Hepatocyte (in vitro differentiated cells): ENCODE results near the gene ADGB. TPM values are rescaled to one million over a fixed set of nuclear protein-coding genes. Genes with fewer than 3 reads are reported as not detected.

Experiments
- DNase-seq: peaks from one replicate; pipeline ENCODE4 v3.0.0-alpha.2; 2016; ENCODE audit warnings: low spot score
- H2AFZ ChIP-seq: fragments of 200-600 bp; sonication (generic); 2 replicates; pipeline ENCODE4 v1.6.0; 2016; ENCODE audit warnings: antibody characterized with exemption, mild to moderate bottlenecking
- H3K27ac ChIP-seq: fragments of 200-600 bp; sonication (generic); 2 replicates; pipeline ENCODE4 v1.5.1; 2016; ENCODE audit warnings: mild to moderate bottlenecking
- H3K27me3 ChIP-seq: fragments of 200-600 bp; sonication (generic); 2 replicates; pipeline ENCODE4 v1.6.1; 2016
- H3K36me3 ChIP-seq: fragments of 200-600 bp; sonication (generic); replicated peaks from 2 replicates; pipeline ENCODE4 v1.5.1; 2016; ENCODE audit warnings: low read depth; ENCODE audit not compliant: insufficient read depth
- H3K4me1 ChIP-seq: fragments of 200-600 bp; sonication (generic); 2 replicates; pipeline ENCODE4 v1.5.1; 2016; ENCODE audit warnings: mild to moderate bottlenecking, moderate library complexity; ENCODE audit not compliant: insufficient read depth
- H3K4me2 ChIP-seq: fragments of 200-600 bp; sonication (generic); 2 replicates; pipeline ENCODE4 v1.6.0; 2016
- H3K4me3 ChIP-seq: fragments of 200-600 bp; sonication (generic); 2 replicates; pipeline ENCODE4 v1.5.1; 2016; ENCODE audit warnings: mild to moderate bottlenecking
- H3K79me2 ChIP-seq: fragments of 200-600 bp; sonication (generic); 2 replicates; pipeline ENCODE4 v1.6.0; 2017; ENCODE audit warnings: mild to moderate bottlenecking
- H3K9me2 ChIP-seq: fragments of 200-600 bp; sonication (generic); replicated peaks from 2 replicates; pipeline ENCODE4 v1.6.0; 2017; ENCODE audit warnings: mild to moderate bottlenecking; ENCODE audit not compliant: insufficient read depth
- H3K9me3 ChIP-seq: fragments of 200-600 bp; sonication (generic); 2 replicates; pipeline ENCODE4 v1.5.1; 2016; ENCODE audit warnings: low read depth, mild to moderate bottlenecking
- H4K20me1 ChIP-seq: fragments of 200-600 bp; sonication (generic); 2 replicates; pipeline ENCODE4 v1.6.0; 2016; ENCODE audit warnings: mild to moderate bottlenecking; ENCODE audit not compliant: insufficient read depth, poor library complexity, severe bottlenecking
- EZH2 ChIP-seq: fragments of 200-600 bp; sonication (generic); IDR thresholded peaks from 2 replicates; pipeline ENCODE4 v1.6.1; 2016; ENCODE audit warnings: antibody characterized with exemption, mild to moderate bottlenecking, borderline replicate concordance
- EZH2phosphoT487 ChIP-seq: fragments of 200-600 bp; sonication (generic); IDR thresholded peaks from one replicate; pipeline ENCODE4 v1.6.1; 2018; ENCODE audit warnings: antibody characterized with exemption, mild to moderate bottlenecking, low read depth, moderate library complexity; ENCODE audit not compliant: unreplicated experiment, severe bottlenecking
- WGBS: methylation state at CpG from one replicate; pipeline ENCODE4 v1.1.6; 2016; ENCODE audit warnings: low lambda C conversion rate; ENCODE audit errors: missing lambda C conversion rate; 5-methylcytosine and 5-hydroxymethylcytosine counted together
- polyA plus RNA-seq: library from polyadenylated mRNA; unstranded; fragments of >200 nt; fragmentation: Nextera tagmentation; extraction: Ambion mirVana; gene quantifications from 2 replicates; pipeline ENCODE4 v1.2.1, GENCODE V29; 2016
- total RNA-seq: library from RNA; depleted of rRNA; stranded (reverse); fragments of >200 nt; gene quantifications from 2 replicates; pipeline ENCODE4 v1.2.3, GENCODE V29; 2014
- TF ChIP-seq, protein P1 (sequence below): fragments of 200-600 bp; sonication (generic); IDR thresholded peaks from 2 replicates; pipeline ENCODE4 v1.5.1; 2016; ENCODE audit warnings: antibody characterized with exemption, mild to moderate bottlenecking; ENCODE audit not compliant: poor library complexity

The ADGB gene
- total and polyA plus RNA-seq, 2 experiments from 2014 or later = 0.33 TPM; not detected in 1

DNA sequence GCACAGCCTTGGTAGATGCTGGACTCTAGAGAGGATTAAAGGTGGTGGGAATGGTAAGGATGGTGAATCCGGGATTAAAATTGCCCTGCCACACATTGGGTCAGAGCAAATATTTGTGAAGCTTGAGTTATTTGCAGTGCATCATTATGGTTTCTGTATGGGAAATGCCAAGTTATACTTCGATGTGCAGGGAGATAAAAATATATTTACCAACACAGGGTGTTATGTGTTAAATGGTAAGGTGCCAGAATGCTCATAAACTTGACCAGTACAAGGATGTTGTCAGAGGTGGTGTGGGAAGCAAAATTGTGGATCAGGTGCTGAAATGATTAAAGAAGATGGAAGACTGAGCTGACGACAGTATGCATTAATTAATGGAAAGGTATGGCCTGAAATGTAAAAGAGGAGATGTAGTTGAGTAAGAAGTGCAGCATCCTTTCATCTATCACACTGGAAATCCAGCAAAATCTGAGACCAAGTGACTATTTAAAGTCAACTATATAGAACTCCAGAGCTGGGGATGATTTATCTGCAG, 262.3 kb downstream of the ADGB start:
- H3K9me2 ChIP-seq = no peaks in the 10 kb centered on the region
- no peaks in the 10 kb centered on the region for H3K36me3 ChIP-seq
- H3K27ac ChIP-seq = no peak overlapping the region
- no peak overlapping the region for H3K4me3 ChIP-seq
- 90% methylated on average over 3 of the region's 3 CpGs for WGBS
- no peaks in the 10 kb centered on the region for H3K79me2 ChIP-seq
- H3K4me2 ChIP-seq = no peak overlapping the region
- TF ChIP-seq, protein P1, sequence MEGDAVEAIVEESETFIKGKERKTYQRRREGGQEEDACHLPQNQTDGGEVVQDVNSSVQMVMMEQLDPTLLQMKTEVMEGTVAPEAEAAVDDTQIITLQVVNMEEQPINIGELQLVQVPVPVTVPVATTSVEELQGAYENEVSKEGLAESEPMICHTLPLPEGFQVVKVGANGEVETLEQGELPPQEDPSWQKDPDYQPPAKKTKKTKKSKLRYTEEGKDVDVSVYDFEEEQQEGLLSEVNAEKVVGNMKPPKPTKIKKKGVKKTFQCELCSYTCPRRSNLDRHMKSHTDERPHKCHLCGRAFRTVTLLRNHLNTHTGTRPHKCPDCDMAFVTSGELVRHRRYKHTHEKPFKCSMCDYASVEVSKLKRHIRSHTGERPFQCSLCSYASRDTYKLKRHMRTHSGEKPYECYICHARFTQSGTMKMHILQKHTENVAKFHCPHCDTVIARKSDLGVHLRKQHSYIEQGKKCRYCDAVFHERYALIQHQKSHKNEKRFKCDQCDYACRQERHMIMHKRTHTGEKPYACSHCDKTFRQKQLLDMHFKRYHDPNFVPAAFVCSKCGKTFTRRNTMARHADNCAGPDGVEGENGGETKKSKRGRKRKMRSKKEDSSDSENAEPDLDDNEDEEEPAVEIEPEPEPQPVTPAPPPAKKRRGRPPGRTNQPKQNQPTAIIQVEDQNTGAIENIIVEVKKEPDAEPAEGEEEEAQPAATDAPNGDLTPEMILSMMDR = no peak
- TF ChIP-seq EZH2phosphoT487 (no peak), EZH2 (no peak)
- DNase-seq = no peak
- no peaks in the 10 kb centered on the region for H3K27me3 ChIP-seq
- no peaks in the 10 kb centered on the region for H4K20me1 ChIP-seq
- no peak overlapping the region for H2AFZ ChIP-seq
- H3K4me1 ChIP-seq = no peaks in the 10 kb centered on the region
- no peaks in the 10 kb centered on the region for H3K9me3 ChIP-seq

DNA sequence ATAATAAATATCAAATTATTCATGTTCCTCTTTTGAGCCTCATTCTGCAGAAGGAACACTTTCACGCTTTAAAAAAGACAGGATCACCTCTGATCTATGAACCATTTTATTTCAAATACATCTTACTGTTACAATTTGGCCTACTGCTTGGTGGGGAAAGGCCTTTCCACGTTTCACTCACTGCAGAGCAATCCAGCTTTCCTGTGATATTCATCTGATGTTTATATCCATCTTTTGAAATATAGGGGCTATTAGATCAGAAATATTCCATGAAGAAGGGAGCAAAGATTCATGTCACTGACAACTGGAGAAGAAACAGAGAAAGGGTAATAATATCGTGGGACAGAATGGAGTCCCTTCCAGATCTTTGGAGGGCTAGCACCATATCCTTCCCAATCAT, 262.9 kb downstream of the ADGB start:
- WGBS = 89% methylated on average over 3 of the region's 3 CpGs

DNA sequence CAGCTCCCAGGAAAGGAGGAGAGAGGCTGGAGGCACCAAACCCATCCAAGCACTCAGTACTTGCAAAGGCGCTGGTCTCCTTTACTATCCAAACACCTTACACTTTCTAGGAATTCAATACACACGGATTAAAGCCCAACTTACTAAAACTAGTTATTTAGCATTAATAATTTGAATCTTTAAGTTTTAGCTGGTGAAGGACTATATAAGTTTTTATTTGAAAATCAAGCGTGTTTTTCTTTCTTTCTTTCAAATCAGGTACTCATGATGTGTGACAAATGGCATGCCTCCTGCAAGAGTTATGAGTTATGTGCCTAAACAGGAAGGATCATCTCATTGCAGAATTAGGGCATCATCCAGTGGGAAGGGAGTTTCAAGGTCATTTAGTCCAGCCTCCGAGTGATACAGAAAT, 263.7 kb downstream of the ADGB start:
- H3K4me1 ChIP-seq = no peaks in the 10 kb centered on the region
- no peak for DNase-seq
- H3K4me2 ChIP-seq = no peak overlapping the region
- H3K4me3 ChIP-seq = no peak overlapping the region
- H3K9me3 ChIP-seq = no peaks in the 10 kb centered on the region
- H2AFZ ChIP-seq = no peak overlapping the region
- H3K9me2 ChIP-seq = no peaks in the 10 kb centered on the region
- H3K36me3 ChIP-seq = no peaks in the 10 kb centered on the region
- no peaks in the 10 kb centered on the region for H4K20me1 ChIP-seq
- no peak overlapping the region for H3K27ac ChIP-seq
- no peaks in the 10 kb centered on the region for H3K79me2 ChIP-seq
- no peak for TF ChIP-seq EZH2phosphoT487
- TF ChIP-seq, protein P1 = no peak
- WGBS = 89% methylated on average over 4 of the region's 4 CpGs
- no peaks in the 10 kb centered on the region for H3K27me3 ChIP-seq

More for the DNA sequence above, 262.9 kb downstream of the ADGB start:
- Histone ChIP-seq H2AFZ (no peak overlapping the region), H3K27ac (no peak overlapping the region), H3K9me3 (no peaks in the 10 kb centered on the region), H3K27me3 (no peaks in the 10 kb centered on the region), H3K4me1 (no peaks in the 10 kb centered on the region), H3K9me2 (no peaks in the 10 kb centered on the region), H4K20me1 (no peaks in the 10 kb centered on the region), H3K4me2 (no peak overlapping the region), H3K36me3 (no peaks in the 10 kb centered on the region), H3K4me3 (no peak overlapping the region), H3K79me2 (no peaks in the 10 kb centered on the region)
- DNase-seq = no peak
- TF ChIP-seq EZH2 (no peak), EZH2phosphoT487 (no peak)
- TF ChIP-seq, protein P1 = no peak

DNA sequence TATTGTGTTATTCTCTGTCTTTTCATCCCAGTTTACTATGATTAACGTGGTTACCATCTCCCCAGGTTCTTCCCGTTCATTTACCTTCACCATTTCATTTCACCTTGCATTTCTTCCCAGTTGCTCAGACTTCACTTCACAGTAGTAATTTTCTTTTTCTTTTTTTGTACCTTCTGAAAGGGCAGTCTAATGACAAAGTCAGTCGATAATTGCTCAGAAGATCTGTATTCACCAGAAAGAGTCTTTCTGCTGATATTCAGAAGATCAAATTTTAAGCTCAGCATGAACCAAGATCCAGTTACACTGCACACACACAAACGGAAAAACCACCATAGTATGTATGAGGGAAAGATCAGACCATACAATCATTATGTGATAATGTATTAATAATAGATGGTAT, 265.5 kb downstream of the ADGB start:
- H3K27me3 ChIP-seq = no peaks in the 10 kb centered on the region

More for the DNA sequence above, 265.5 kb downstream of the ADGB start:
- Histone ChIP-seq H2AFZ (no peak overlapping the region), H3K79me2 (no peaks in the 10 kb centered on the region), H3K9me3 (no peaks in the 10 kb centered on the region), H4K20me1 (no peaks in the 10 kb centered on the region), H3K36me3 (no peaks in the 10 kb centered on the region), H3K27ac (no peak overlapping the region), H3K9me2 (no peaks in the 10 kb centered on the region), H3K4me2 (no peak overlapping the region), H3K4me3 (no peak overlapping the region), H3K4me1 (no peaks in the 10 kb centered on the region)
- TF ChIP-seq EZH2 (no peak), EZH2phosphoT487 (no peak)
- TF ChIP-seq, protein P1 = no peak
- 83% methylated on average over 4 of the region's 4 CpGs for WGBS
- DNase-seq = no peak
